ENCODE measurements around the gene KIF7. TPM values are rescaled to one million over a fixed set of nuclear protein-coding genes. Genes with fewer than 3 reads are reported as not detected.
"Not testable (repeated sequence)": the region's sequence is repeated elsewhere in the genome, so short reads cannot be mapped to it uniquely, and the experiment has no call there.

Gene KIF7
- total RNA-seq (ENCODE audit: low replicate concordance), result 10.6 and 22.1 TPM in 2 replicates

GRCh38 chr15:89654847-89655805 lies at the start of gene KIF7:
Gene KIF7, minus strand, starts transcription at chr15:89655467. Its CDS starts 2,537 bp downstream, at chr15:89652930.
- no peak for TF ChIP-seq CTCF (IDR thresholded peaks at IDR 0.05; ENCODE audit: insufficient read depth, low read length)
- peak within 1 kb of the TSS; percentile 78 for H3K4me3 ChIP-seq (ENCODE audit: low read depth, low read length)
- peak; percentile 30 for DNase-seq (ENCODE audit: low read depth)

- no peak for TF ChIP-seq CTCF (IDR thresholded peaks at IDR 0.05; ENCODE audit: insufficient read depth, low read length)
- no peak overlapping the region for H3K4me3 ChIP-seq (ENCODE audit: low read depth, low read length)
- DNase-seq (ENCODE audit: low read depth), result peak; percentile 49
Observed at GRCh38 chr15:89704411-89704810, 49.1 kb upstream of the KIF7 start.

- no peak for TF ChIP-seq CTCF (IDR thresholded peaks at IDR 0.05; ENCODE audit: insufficient read depth, low read length)
- no peak overlapping the region for H3K4me3 ChIP-seq (ENCODE audit: low read depth, low read length)
- no peak for DNase-seq (ENCODE audit: low read depth)
Observed at GRCh38 chr15:89695198-89695597, 39.9 kb upstream of the KIF7 start.

- no peak for DNase-seq (ENCODE audit: low read depth)
- no peak overlapping the region for H3K4me3 ChIP-seq (ENCODE audit: low read depth, low read length)
- no peak for TF ChIP-seq CTCF (IDR thresholded peaks at IDR 0.05; ENCODE audit: insufficient read depth, low read length)
Observed at GRCh38 chr15:89693696-89694095, 38.4 kb upstream of the KIF7 start.

GRCh38 chr15:89693091-89693490 lies 37.8 kb upstream of the KIF7 start:
- H3K4me3 ChIP-seq (ENCODE audit: low read depth, low read length), result no peak overlapping the region
- peak; percentile 35 for DNase-seq (ENCODE audit: low read depth)
- no peak for TF ChIP-seq CTCF (IDR thresholded peaks at IDR 0.05; ENCODE audit: insufficient read depth, low read length)

GRCh38 chr15:89690276-89691218 lies 35.3 kb upstream of the KIF7 start, which contains the start of the genes PEX11A and WDR93:
Gene PEX11A, minus strand, starts transcription at chr15:89690754. Its CDS starts 122 bp downstream, at chr15:89690632.
Gene WDR93, plus strand, starts transcription at chr15:89690811. Its CDS starts 10,936 bp downstream, at chr15:89701747.
- peak within 1 kb of the TSS; percentile 88 for H3K4me3 ChIP-seq (ENCODE audit: low read depth, low read length)
- TF ChIP-seq CTCF (IDR thresholded peaks at IDR 0.05; ENCODE audit: insufficient read depth, low read length), result no peak
- DNase-seq (ENCODE audit: low read depth), result peak; percentile 67

- H3K4me3 ChIP-seq (ENCODE audit: low read depth, low read length), result peak overlapping the region; percentile 88
- not testable (repeated sequence) for DNase-seq (ENCODE audit: low read depth)
Observed at GRCh38 chr15:89689930-89690275, 34.6 kb upstream of the KIF7 start.
